Measurements from ENCODE around the gene PTPRA. TPM values are rescaled to one million over a fixed set of nuclear protein-coding genes. Genes with fewer than 3 reads are reported as not detected.
"Not testable (repeated sequence)": the region's sequence is repeated elsewhere in the genome, so short reads cannot be mapped to it uniquely, and the experiment has no call there.

Gene PTPRA
- total RNA-seq = 45.0 TPM

DNA sequence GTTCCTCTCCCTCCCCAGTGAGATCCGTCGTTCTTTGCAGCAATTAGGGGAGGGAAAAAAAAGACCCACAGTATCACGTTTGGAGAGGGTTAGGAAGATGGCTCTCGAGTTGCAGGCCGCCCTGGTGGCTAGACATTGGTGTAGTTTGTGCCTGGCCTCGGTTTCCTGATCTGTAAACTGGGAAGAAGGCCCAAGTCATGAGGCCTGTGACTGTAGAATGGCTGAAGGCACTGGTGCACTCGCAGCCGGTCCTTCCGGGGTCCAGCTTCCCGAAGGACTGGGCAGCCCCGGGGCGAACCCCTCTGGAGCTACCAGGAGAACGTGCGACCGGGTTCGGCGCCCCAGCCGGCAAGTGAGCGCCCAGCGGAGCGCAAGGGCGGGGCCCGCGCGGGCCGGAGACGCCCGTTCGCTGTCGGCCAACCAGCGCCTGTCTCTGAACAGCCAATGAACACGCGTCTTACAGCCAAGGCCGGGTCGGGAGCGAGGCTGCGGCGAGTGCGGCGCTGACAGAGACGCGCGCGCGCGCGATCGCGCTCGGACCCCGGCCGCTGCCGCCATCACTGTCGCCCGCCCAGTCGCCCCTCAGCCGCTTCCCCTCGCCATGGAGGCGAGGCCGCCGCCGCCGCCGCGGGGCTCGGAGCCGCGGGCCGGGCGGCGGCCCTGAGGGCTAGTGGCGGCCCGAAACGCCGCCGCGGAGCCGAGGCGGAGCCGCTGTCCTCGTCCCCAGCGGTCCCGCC lies at the start of gene PTPRA:
Gene PTPRA (plus strand): TSS at position 472 of the 737 bp plus-strand sequence. CDS start 90,797 bp downstream, outside the sequence.
- peak; percentile 72 to 94 (median 91) for DNase-seq (ENCODE audit: low read depth in 2 of 3, low spot score in 2 of 3)

DNA sequence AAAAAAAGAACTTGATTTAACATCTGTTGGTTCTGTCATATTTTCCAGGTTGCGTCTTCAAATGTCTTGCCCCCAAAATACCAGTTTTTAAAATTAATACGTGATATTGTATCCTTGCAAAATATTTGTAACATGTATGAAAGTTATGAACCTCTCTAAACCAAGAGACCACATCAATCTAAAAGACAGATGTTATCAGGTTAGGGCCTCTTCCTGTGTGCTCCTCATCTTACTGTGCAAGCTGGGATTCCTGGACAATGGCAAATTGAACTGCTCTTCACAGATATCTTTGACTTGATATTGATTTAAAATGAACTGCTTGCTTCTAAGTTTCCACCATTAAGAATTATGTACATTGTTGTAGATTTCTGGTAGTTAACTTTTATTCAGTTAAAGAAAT lies 47.5 kb upstream of the PTPRA start:
- no peak for DNase-seq (ENCODE audit: low read depth in 2 of 3, low spot score in 2 of 3)

DNA sequence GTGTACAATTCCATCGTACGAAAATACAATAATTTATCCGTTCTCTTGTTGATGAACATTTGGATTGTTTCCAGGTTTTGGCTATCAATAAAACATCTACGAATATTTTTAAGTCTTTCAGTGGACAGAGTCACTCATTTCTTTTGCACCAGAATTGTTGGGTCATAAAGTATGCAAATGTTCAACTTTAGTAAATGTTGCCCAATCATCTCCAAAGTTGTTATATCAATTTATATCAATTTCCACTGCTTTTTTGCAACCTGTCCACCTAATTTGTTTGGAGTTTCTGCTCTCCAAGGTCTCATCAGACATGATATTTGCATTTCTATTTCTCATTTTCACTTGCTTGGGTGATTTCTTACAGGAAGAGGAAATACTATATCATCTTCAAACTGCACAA lies 46.6 kb upstream of the PTPRA start:
- no peak for DNase-seq (ENCODE audit: low read depth in 2 of 3, low spot score in 2 of 3)

DNA sequence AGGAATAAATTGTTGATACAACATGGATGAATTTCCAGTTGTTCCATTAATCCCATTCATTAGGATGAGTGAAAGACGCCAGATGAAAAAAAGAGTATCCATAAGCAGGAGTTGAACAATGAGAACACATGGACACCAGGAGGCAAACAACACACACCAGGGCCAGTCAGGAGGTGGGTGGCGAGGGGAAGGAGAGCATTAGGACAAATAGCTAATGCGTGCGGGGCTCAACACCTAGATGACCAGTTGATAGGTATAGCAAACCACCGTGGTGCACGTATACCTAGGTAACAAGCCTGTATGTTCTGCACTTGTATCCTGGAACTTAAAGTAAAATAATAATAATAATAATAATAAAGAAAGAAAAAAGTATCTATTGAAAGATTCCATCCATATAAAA lies 43.9 kb upstream of the PTPRA start:
- DNase-seq (ENCODE audit: low read depth in 2 of 3, low spot score in 2 of 3) = no peak

GRCh38 chr20:2831206-2831605 lies 42.1 kb upstream of the PTPRA start:
- DNase-seq (ENCODE audit: low read depth in 2 of 3, low spot score in 2 of 3) = not testable (repeated sequence)

- DNase-seq (ENCODE audit: low read depth in 2 of 3, low spot score in 2 of 3) = no peak
These were observed 39.5 kb upstream of the PTPRA start for GRCh38 chr20:2833761-2834160.

DNA sequence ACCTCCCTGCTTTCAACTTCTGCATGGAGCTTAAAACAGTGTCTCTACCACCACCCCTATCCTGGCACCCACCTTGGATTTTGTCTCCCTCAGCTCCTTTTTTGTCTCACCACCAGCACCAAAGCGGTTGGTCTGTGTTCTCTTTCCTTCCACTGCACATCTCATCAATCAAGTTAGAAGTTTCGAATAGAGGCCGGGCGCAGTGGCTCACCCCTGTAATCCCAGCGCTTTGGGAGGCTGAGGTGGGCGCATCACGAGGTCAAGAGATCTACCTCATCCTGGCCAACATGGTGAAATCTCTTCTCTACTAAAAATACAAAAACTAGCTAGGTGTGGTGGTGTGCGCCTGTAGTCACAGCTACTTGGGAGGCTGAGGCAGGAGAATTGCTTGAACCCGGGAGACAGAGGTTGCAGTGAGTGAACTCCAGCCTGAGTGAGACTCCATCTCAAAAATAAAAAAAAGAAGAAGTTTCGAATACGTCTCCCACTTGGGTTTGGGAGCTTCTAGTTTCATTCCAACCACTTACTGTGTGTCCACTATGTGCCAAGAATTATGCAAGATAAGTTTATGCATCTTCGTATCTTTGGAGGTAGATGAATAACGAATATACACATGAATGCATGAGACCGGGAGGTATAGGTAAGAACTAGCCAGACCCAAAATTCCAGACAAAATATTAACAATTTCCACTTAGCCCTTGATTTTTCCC lies 38.7 kb upstream of the PTPRA start:
- DNase-seq (ENCODE audit: low read depth in 2 of 3, low spot score in 2 of 3) = no peak

GRCh38 chr20:2835331-2835796 lies 37.9 kb upstream of the PTPRA start:
- no peak for DNase-seq (ENCODE audit: low read depth in 2 of 3, low spot score in 2 of 3)

DNA sequence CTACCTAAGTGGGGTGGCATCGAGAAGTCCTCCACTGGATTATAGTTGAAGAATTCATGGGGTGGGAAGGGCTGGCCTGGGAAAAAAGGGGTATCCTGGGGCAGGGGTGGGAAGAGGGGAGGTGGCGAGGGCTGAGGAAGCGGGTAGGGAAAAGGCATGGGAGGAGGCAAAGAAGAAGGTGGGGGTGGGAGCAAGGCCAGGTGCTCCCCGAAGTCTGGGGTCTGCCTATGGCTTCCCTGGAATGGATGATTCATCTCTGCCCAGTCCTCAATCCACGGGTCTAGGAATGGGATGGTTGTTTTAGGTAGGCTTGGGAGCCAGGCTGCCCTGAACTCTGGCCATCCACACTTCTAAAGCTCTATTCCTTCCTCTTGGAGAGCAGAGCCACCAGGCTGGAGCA lies 37.2 kb upstream of the PTPRA start:
- no peak for DNase-seq (ENCODE audit: low read depth in 2 of 3, low spot score in 2 of 3)

DNA sequence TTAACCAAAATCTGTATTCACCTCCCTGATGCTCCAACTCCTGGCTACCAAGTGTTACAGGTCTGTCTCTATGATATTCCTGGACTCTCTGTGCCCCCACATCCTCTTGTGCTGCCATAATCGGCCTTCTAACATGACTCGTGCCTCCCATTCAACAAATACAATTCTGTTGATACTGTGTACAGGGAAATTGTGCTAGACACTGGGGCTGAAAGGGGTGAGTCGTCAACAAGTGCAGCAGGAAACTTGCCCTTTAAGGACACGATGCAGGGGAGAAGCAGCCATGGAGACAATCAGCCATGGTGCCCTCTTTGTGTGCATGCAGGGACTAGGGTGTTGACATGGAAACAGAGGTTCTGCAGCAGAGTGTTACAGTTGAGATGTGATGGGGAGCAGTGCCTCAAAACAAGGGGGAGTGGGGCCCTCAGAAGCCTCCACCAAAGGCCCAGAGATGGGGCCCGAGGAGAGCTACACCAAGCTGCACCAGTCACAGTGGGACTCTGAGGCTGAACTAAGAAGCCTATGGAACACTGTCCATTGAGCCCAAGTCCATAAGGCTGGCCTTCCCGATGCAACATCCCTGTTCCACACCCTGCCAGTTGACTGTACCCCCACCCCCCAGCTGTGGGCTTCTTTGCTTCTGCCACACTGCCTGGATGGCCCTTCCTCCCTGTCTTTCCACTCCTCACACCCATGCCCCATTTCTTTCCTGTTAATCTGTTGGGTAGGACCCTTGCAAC lies 35.9 kb upstream of the PTPRA start:
- DNase-seq (ENCODE audit: low read depth in 2 of 3, low spot score in 2 of 3) = no peak

DNA sequence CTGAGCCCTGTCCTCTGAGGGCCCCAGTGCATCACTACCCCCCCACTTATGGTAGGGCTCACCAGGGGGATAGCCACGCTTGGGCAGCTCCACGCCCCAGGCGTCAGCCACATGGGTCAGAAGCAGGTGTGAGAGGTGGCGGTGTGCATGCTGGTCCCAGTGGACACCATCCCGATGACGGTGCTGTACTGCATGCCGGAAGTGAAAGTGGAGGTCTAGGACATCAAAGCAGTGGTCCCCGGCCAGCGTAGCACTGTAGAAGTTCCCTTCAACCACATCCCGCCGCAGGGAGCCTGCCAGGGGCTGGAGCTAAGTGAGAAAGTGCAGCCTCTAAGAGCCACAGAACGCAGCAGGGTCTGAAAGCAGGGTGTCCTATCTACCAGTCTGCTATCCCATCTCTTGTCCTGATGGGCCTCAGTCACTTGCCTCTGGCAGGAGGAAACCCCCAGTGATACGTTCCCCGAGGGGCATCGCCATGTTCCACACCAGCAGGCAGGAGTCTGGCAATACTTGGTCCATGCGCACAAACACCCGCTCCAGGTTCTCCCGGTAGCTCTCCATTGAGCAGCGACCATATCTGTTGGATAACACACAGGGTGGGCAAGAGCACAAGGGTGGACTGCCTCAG lies 35.0 kb upstream of the PTPRA start:
- DNase-seq (ENCODE audit: low read depth in 2 of 3, low spot score in 2 of 3) = no peak

DNA sequence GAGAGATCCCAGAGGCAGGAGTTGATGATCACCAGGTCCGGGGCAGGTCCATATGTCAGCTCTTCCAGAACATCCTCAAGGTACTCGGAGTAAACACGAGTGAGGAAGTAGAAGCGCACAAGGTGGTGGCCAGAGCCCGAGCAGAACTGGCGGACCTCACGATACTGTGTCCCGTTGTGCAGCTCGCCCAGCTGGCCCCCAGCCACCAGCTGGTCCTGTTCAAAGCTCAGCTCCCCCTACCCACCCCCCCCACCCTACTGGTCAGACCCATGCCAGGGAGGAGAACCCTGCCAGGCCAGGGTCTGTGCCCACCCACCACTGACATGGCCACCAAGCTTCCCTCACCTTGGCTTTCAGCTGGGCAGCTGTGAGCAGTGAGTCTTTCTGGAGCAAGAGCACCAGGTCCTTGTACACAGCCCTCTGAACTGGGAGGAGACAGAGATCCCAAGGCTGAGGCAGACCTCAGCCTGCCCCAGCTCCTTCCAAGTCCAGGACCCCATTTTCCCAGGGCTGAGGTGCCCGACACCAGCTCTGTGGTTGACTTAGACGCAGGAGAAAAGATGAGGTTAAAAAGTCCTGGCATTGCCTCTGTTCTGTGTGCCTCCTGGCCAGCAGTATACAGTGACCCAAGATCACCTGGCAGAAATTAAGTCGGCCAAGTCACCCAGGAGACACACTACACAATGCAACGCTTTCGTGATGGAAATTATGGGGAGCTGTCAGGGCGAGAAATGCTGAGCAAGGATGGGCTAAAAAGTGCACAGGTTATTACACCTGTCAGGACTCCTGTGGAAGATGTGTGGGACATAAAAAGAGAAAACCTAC lies 34.2 kb upstream of the PTPRA start:
- DNase-seq (ENCODE audit: low read depth in 2 of 3, low spot score in 2 of 3) = no peak

DNA sequence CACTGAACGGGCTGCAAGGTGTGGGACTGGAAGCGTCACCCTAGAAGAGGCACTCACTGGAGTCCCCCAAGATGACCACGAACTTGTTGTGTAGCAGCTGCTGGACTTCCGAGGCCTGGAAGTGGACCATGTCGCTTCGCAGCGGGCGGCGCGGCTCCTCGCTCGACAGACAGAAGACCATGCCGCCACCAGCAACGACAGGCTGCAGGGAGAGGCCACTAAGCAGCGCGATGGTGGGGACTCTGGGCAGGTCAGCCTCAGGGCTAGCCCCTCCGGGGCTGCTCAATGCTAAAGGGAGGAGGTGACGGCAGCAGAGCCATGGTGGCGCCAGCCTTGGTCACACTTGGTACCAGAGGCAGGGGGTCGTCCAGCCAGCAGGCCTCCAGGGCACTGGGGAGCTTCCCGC lies 33.5 kb upstream of the PTPRA start:
- DNase-seq (ENCODE audit: low read depth in 2 of 3, low spot score in 2 of 3) = no peak

GRCh38 chr20:2840138-2840966 lies 32.9 kb upstream of the PTPRA start, which contains the start of the genes PCED1A and VPS16:
Gene PCED1A (minus strand): TSS chr20:2840655. CDS start chr20:2839912, 743 bp downstream.
Gene VPS16 (plus strand): TSS chr20:2840745. CDS start chr20:2840775, 30 bp downstream.
- DNase-seq (ENCODE audit: low read depth in 2 of 3, low spot score in 2 of 3) = peak; percentile 72 to 91 (median 88)

- DNase-seq (ENCODE audit: low read depth in 2 of 3, low spot score in 2 of 3) = peak in 1 of 3 donors; percentile 17
These were observed 32.2 kb upstream of the PTPRA start for GRCh38 chr20:2840967-2841531.

- DNase-seq (ENCODE audit: low read depth in 2 of 3, low spot score in 2 of 3) = no peak
These were observed 27.7 kb upstream of the PTPRA start for GRCh38 chr20:2845607-2846006.

DNA sequence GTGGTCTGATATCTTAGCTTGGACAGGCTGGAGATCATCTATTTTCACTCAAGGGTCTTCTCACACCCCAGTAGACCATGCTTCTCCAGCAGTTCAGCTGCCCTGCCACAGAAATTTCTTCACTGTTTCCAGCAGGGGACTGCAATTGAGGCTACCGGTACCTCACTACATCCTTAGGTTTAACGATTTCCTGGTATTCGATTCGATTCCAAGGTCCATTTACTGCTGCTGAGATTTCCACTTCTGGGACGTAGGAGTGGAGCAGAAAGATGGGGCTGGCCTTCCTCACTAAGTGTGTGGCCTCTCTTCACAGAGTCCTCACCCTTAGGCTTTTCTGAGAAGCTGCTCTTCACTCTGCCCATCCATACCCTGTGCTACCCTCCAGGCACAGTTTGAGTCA lies 26.6 kb upstream of the PTPRA start:
- DNase-seq (ENCODE audit: low read depth in 2 of 3, low spot score in 2 of 3) = no peak

- DNase-seq (ENCODE audit: low read depth in 2 of 3, low spot score in 2 of 3) = no peak
These were observed 25.5 kb upstream of the PTPRA start for GRCh38 chr20:2847802-2848201.

GRCh38 chr20:2849529-2849928 lies 23.8 kb upstream of the PTPRA start:
- peak in 1 of 3 donors; percentile 12 for DNase-seq (ENCODE audit: low read depth in 2 of 3, low spot score in 2 of 3)
